Measurements from ENCODE around the gene DGAT2. TPM values are rescaled to one million over a fixed set of nuclear protein-coding genes. Genes with fewer than 3 reads are reported as not detected.

The DGAT2 gene
- 4.4 and 4.8 TPM in 2 replicates for total RNA-seq

GRCh38 chr11:75768112-75768908, at the start of gene DGAT2:
TSS of gene DGAT2 (plus strand) at chr11:75768778. CDS start at chr11:75768992, 214 bp downstream.

GRCh38 chr11:75814677-75815344, 46.2 kb downstream of the DGAT2 start, which contains the start of gene UVRAG:
TSS of gene UVRAG (plus strand) at chr11:75815210. CDS start at chr11:75815408, 198 bp downstream.

Other genes starting within 250 kb of the DGAT2 start
- gene GDPD5, start 242.8 kb upstream of the DGAT2 start, total RNA-seq: 4.1 and 9.0 TPM in 2 replicates
- gene SERPINH1, start 206.5 kb upstream of the DGAT2 start, total RNA-seq: 1,258 and 1,381 TPM in 2 replicates
- 1.4 and 1.8 TPM in 2 replicates for gene MAP6, start 99.7 kb upstream of the DGAT2 start, total RNA-seq
- not detected in 2 replicates for gene MOGAT2, start 50.9 kb upstream of the DGAT2 start, total RNA-seq
- 16.2 and 17.9 TPM in 2 replicates for gene UVRAG, start 46.4 kb downstream of the DGAT2 start, total RNA-seq

Measured in smooth muscle cell of bladder (primary cell).